NCI-H2107 treated with DMSO at 0.1 percent for 48 hours (cell line): ENCODE measurements around the gene RAB33A.
A peak's percentile ranks its signal among the peaks of the same experiment; 100 is the strongest.

ENCODE experiments used
- DNase-seq: peaks from one replicate; lab custom pipeline; 2025; ENCODE audit not compliant: unreplicated experiment; lab: John Stamatoyannopoulos, UW

The RAB33A gene

GRCh38 chrX:130171446-130172126 is at the start of gene RAB33A:
TSS of gene RAB33A (plus strand) at chrX:130171962. CDS start at chrX:130172063, 101 bp downstream.
- no peak for DNase-seq

GRCh38 chrX:130124577-130124976 is 47.2 kb upstream of the RAB33A start:
- DNase-seq = no peak

GRCh38 chrX:130125091-130125874 is 46.5 kb upstream of the RAB33A start:
- no peak for DNase-seq

DNA sequence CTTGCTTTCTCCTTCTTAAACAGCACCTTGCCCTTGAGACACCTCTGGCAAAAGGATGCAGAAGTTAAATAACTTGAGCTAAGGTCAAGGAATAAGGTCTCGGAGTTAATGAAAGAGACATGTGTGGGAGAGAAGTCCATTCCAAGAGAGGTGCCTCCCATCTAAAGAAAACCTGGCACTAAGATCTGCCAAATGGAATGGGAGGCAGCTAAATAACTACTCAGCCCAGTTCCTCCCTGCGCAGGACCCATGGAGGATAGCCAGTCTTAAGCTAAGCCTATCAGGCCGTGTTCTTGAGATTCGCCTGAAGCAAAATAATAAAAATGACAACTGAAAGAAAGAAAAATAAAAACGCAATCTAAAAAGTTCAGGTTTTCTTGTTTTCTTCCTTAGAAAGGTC is 40.8 kb upstream of the RAB33A start:
- no peak for DNase-seq

DNA sequence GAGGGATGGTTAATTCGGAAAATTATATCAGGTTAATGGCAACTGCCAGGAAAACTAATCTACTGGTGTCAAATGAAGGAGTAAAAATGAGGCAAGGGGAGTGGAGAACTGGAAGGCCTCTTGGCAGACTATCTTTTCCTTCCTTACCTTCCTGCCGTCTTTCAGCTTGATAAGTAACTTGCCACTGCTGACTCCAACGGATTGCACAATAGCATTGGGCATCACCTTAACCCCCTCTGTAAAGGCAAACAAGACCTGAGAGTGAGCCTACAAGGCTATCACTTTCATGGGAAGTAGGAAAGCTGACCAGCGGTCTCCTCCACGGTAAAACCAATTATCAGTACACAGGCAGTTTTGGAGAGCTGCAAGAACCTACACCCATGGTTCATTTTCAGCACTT is 35.3 kb upstream of the RAB33A start:
- no peak for DNase-seq

DNA sequence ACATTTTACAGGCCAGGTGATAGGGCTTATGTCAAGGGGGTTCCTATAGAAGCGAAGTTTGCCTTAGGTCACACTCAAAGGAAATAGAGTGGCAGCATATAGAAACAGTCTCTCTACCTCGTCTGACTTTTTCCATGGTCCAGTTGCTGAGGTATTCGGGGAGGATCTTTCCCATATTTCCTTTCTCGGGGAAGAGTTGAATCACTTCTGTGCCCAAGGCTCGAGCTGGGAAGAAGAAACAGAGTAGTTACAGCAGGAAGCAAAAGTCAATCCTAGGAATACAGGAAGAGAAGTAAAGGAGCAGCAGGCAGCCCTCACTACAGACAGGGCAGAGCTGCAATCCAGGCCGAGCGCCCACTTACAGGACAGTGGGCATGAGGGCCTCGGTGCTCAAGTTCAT is 34.8 kb upstream of the RAB33A start:
- no peak for DNase-seq

GRCh38 chrX:130139474-130140201 is 32.1 kb upstream of the RAB33A start:
- peak; percentile 67 for DNase-seq

GRCh38 chrX:130144509-130144908 is 27.3 kb upstream of the RAB33A start:
- DNase-seq = no peak

DNA sequence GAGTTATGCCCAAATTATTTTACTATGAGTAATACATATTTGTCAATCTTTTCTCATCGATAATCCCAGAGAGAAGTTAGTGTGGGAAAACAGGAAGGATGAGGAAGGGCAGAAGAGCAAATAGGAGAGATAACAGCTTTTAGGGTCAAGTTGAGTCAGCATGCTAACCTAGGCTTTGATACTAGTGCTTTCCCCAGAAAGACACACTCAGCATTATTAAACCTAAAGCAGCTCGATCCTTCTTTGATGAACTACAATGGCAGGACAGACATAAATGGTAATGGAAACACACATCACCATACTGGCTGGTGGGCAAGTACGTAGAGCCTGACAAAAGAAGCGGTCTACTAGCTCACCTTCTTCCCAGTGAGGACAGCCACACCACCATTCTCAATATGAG is 26.6 kb upstream of the RAB33A start:
- no peak for DNase-seq

DNA sequence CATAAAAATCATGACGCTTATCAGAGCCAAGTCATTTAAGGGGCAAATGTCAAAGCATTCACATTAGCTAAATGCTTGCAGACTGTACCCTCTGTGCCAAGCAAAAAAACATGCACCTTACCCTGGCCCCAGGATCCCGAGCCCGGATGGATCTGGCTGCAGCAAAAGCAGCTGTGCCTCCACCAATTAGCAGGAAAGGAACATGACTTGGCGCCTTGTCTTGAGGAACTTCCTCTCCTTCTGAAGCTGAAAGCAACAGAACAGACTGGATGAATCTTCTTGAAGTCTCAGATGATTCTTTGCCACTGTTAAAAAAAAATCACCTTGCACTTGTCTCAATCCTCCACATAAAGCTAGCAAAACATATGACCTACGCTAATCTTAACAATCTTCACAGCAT is 24.1 kb upstream of the RAB33A start:
- no peak for DNase-seq

GRCh38 chrX:130155564-130155963 is 16.2 kb upstream of the RAB33A start:
- no peak for DNase-seq

GRCh38 chrX:130158311-130158710 is 13.5 kb upstream of the RAB33A start:
- no peak for DNase-seq

GRCh38 chrX:130159776-130160175 is 12.0 kb upstream of the RAB33A start:
- no peak for DNase-seq

DNA sequence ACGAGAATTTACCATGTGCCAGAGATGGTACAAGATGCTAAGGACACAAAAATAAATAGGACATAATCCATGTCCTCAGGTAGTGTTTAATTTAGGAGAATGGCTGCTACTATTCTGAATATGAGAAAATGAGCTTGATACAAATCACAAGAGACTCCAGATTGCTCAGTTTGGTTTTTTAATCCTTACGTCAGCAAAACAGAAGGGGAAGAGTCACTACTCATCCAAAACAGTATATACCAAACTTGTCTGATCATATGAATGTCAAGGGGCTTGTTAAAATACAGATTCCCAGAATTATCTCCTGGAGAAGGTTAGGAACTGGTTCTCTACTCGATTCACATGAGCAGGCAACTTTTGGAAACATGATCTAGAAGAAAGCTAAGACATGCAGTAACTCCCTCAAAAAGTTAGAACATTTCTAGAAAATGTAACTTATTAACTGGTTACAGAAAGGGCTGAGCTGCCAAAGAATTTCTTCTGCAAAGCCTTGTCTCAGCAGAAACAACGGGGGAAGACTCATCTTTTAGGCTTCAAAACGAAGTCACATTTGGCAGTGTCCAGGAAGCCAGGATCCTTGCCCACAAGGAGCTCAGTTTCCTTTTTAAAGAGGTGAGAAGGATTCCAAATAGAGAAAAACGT is 9.5 kb upstream of the RAB33A start:
- no peak for DNase-seq

DNA sequence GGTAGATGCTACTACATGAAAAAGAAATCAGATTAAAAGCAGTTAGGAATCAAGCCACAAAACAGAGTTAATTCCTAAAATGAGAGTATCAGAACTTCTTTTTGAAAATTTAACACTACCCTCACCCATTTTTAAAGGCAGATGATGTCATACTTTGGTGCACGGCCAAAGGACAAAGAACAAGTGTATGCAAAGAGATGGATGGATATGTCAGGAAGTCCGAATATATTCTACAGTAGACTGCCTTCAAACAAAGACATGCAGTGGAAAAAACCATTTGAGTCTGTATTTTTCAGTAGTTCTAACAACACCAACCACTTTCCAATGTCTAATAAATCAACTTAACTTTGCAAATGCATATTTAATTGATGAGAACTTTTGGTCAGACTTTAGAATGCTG is 8.4 kb upstream of the RAB33A start:
- no peak for DNase-seq

GRCh38 chrX:130165181-130165702 is 6.5 kb upstream of the RAB33A start:
- DNase-seq = no peak

GRCh38 chrX:130165703-130166502 is 5.9 kb upstream of the RAB33A start, which contains the start of gene AIFM1:
TSS of gene AIFM1 (minus strand) at chrX:130165841. CDS start at chrX:130165656, 185 bp downstream.
- peak; percentile 98 for DNase-seq

- DNase-seq = no peak
These were observed 5.3 kb upstream of the RAB33A start for GRCh38 chrX:130166503-130166777.

- DNase-seq = no peak
These were observed 4.7 kb upstream of the RAB33A start for GRCh38 chrX:130167040-130167439.

DNA sequence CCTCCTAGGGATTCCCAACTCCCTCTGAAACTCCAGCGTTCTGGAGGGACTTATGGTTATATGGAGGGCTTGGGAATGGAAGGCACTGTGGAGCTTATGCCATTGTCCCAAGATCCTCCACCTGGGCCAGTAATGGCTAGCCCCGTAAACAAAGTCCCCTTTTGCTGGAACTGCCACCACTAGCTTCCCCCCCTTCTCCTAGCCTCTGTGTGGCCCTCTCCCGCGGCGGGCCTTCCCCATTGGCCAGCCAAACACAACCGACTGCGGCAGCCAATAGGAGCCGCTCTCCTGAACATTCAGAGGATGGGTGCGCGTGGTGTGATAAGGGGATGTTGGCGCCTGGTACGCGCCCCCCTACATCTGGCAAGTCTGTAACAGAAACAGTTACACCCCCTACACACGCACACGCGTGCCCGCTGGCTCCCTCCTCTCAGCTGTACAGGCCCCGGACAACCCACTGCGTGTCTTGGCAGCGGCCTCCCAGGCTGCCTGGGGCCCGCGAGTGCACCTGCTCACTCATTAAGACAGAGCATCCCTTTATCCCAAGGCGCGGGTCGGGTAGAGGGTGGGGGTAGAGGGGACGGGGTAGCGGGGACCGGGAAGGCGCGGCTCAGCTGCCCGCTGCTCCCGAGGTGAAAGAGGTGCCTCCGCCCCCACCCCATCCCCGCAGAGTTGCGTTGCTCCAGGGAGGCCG is 863 bp upstream of the RAB33A start:
- peak; percentile 79 for DNase-seq
